GM18526 (cell line): ENCODE results near the gene HYAL3.
A peak's percentile ranks its signal among the peaks of the same experiment; 100 is the strongest.

Experiments used
- POLR2A ChIP-seq: IDR thresholded peaks from 3 replicates; pipeline ENCODE4 v1.6.1; 2011; ENCODE audit not compliant: insufficient read length; ENCODE audit errors: extremely low read depth

Gene HYAL3

GRCh38 chr3:50300681-50301254 is 1.6 kb upstream of the HYAL3 start:
- TF ChIP-seq POLR2A: no peak

- TF ChIP-seq POLR2A: no peak
Measured at GRCh38 chr3:50299929-50300680, 900 bp upstream of the HYAL3 start.

- TF ChIP-seq POLR2A: no peak
Measured at GRCh38 chr3:50299638-50299928, 378 bp upstream of the HYAL3 start.

- TF ChIP-seq POLR2A: no peak
Measured at GRCh38 chr3:50297896-50298725, 1.1 kb downstream of the HYAL3 start.

- TF ChIP-seq POLR2A: no peak
Measured at GRCh38 chr3:50297384-50297775, 1.8 kb downstream of the HYAL3 start.

- no peak for TF ChIP-seq POLR2A
Measured at GRCh38 chr3:50296721-50297383, 2.4 kb downstream of the HYAL3 start.

GRCh38 chr3:50295553-50296431 is 3.4 kb downstream of the HYAL3 start:
- no peak for TF ChIP-seq POLR2A

- TF ChIP-seq POLR2A: no peak
Measured at GRCh38 chr3:50294492-50295403, 4.5 kb downstream of the HYAL3 start.

- TF ChIP-seq POLR2A: no peak
Measured at GRCh38 chr3:50294089-50294488, 5.1 kb downstream of the HYAL3 start.

GRCh38 chr3:50293079-50293801 is 6.0 kb downstream of the HYAL3 start:
- TF ChIP-seq POLR2A: no peak

- TF ChIP-seq POLR2A: peak; percentile 79
Measured at GRCh38 chr3:50292159-50293078, 6.8 kb downstream of the HYAL3 start, which contains the start of gene IFRD2. IFRD2 (minus strand) TSS chr3:50292429; CDS start chr3:50292274, 155 bp downstream.

GRCh38 chr3:50290161-50290641 is 9.0 kb downstream of the HYAL3 start:
- no peak for TF ChIP-seq POLR2A
